Measurements from ENCODE around the gene EMD.

EMD gene

GRCh38 chrX:154355776-154356140 is 23.3 kb upstream of the EMD start:
- no peak for DNase-seq

- no peak for DNase-seq
These were observed 22.5 kb upstream of the EMD start for GRCh38 chrX:154356596-154356995.

- DNase-seq: no peak
These were observed 21.9 kb upstream of the EMD start for GRCh38 chrX:154357205-154357604.

- no peak for DNase-seq
These were observed 21.1 kb upstream of the EMD start for GRCh38 chrX:154358011-154358410.

GRCh38 chrX:154358829-154359228 is 20.3 kb upstream of the EMD start:
- no peak for DNase-seq

GRCh38 chrX:154359362-154360154 is 19.5 kb upstream of the EMD start:
- no peak for DNase-seq

GRCh38 chrX:154360155-154360713 is 18.9 kb upstream of the EMD start:
- DNase-seq: no peak

- DNase-seq: no peak
These were observed 16.9 kb upstream of the EMD start for GRCh38 chrX:154362085-154362742.

GRCh38 chrX:154363706-154364439 is 15.2 kb upstream of the EMD start:
- no peak for DNase-seq

- no peak for DNase-seq
These were observed 14.0 kb upstream of the EMD start for GRCh38 chrX:154365052-154365600.

GRCh38 chrX:154365997-154366665 is 13.0 kb upstream of the EMD start:
- no peak for DNase-seq

- no peak for DNase-seq
These were observed 12.4 kb upstream of the EMD start for GRCh38 chrX:154366666-154367055.

GRCh38 chrX:154367474-154368308 is 11.4 kb upstream of the EMD start:
- DNase-seq: no peak

GRCh38 chrX:154368630-154369448 is 10.3 kb upstream of the EMD start:
- peak; percentile 94 for DNase-seq

GRCh38 chrX:154369449-154370299 is 9.4 kb upstream of the EMD start:
- peak; percentile 78 for DNase-seq

- DNase-seq: no peak
These were observed 8.6 kb upstream of the EMD start for GRCh38 chrX:154370300-154371016.

- DNase-seq: peak; percentile 95
These were observed 7.9 kb upstream of the EMD start for GRCh38 chrX:154371017-154371788.

- no peak for DNase-seq
These were observed 7.2 kb upstream of the EMD start for GRCh38 chrX:154371789-154372300.
